HUES6 (cell line): ENCODE data around the gene COL4A1.
A peak's percentile ranks its signal among the peaks of the same experiment; 100 is the strongest.

ENCODE experiments used
- H3K27ac ChIP-seq: 2 replicates; pipeline ENCODE4 v1.7.0; 2013; ENCODE audit warnings: low read depth, mild to moderate bottlenecking, low read length, inconsistent platforms
- H3K27me3 ChIP-seq: 2 replicates; pipeline ENCODE4 v1.6.1; 2013; ENCODE audit warnings: low read length; ENCODE audit not compliant: control insufficient read depth, insufficient read depth
- H3K36me3 ChIP-seq: 2 replicates; pipeline ENCODE4 v1.6.1; 2013; ENCODE audit warnings: low read length; ENCODE audit not compliant: control insufficient read depth, insufficient read depth
- H3K4me1 ChIP-seq: 2 replicates; pipeline ENCODE4 v1.6.1; 2013; ENCODE audit warnings: low read length; ENCODE audit not compliant: control insufficient read depth, insufficient read depth
- H3K4me3 ChIP-seq: 2 replicates; pipeline ENCODE4 v1.5.1; 2013; ENCODE audit warnings: low read depth, low read length
- H3K9ac ChIP-seq: one replicate; pipeline ENCODE4 v1.6.1; 2013; ENCODE audit warnings: mild to moderate bottlenecking, low read length
- H3K9me3 ChIP-seq: 2 replicates; pipeline ENCODE4 v1.6.1; 2013; ENCODE audit warnings: low read depth, low read length; ENCODE audit not compliant: control insufficient read depth, insufficient read depth

The COL4A1 gene

DNA sequence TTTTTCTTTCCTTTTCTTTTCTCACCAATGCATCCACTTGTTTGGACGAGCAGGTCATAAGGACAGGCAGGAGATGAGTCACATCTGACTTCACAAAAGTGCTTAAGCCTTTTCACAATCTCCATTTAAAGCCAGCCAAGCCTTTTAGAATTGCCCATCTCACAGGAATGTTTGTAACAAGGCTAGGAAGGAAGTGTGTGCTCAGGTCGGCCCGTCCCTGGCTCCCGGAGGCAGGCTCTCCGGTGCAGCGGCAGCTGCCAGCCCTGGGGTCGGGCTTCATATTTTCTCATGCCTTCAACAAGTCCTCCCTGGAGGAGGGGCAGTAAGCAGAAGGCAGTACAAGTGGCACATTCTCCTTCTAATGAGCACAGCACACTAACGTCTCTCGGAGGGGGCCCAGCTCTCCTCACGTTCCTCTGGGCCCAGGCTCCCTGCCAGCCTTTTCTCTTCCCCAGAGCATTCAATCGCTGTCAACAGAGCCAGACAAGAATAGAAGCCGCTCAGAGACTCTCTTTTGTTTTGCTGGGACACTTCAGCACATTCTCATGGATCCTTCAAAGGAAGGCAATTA is 180.5 kb downstream of the COL4A1 start:
- H3K27me3 ChIP-seq: no peaks in the 10 kb centered on the region
- H3K4me1 ChIP-seq: peaks cover 42% of the 10 kb centered on the region
- H3K9me3 ChIP-seq: no peaks in the 10 kb centered on the region; the same call in 1 of the 2 replicates
- H3K36me3 ChIP-seq: no peaks in the 10 kb centered on the region
- peak overlapping the region; percentile 70; the same call in 1 of the 2 replicates for H3K27ac ChIP-seq
- H3K9ac ChIP-seq: peak overlapping the region; percentile 68
- H3K4me3 ChIP-seq: no peak overlapping the region

DNA sequence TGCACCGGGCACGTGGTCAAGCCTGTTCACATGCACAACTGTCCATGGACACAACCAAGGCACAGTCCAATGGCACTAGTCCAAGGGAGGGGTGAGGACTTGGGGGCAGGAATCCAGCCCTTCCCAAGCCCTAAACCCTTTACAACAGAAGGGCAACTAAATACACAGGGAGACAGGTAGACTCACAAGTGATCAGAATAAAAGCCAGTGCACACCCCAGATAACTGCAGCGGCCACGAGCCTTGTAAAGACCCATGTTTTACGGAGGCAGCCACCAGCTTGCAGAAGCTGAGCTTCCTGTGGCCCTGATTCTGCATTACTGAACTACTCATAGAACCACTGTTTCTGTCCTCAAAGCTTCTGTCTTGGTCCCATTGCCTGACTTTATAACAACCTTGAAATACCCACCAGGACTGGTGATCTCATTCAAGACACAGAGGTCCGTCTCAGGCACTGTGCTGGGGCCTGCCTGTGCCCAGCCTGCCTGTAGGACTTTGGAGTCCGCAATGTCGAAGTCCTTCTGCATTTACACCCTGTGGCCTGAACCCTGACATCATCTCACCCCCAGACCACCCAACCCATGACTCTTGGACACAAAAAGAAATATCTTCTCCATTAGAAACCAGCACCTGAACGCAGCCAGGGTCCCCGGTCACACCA is 181.2 kb downstream of the COL4A1 start:
- H3K36me3 ChIP-seq: no peaks in the 10 kb centered on the region
- H3K27ac ChIP-seq: peak overlapping the region; percentile 70; the same call in 1 of the 2 replicates
- peak overlapping the region; percentile 68 for H3K9ac ChIP-seq
- H3K27me3 ChIP-seq: no peaks in the 10 kb centered on the region
- peaks cover 40% of the 10 kb centered on the region for H3K4me1 ChIP-seq
- H3K9me3 ChIP-seq: no peaks in the 10 kb centered on the region; the same call in 1 of the 2 replicates
- no peak overlapping the region for H3K4me3 ChIP-seq

DNA sequence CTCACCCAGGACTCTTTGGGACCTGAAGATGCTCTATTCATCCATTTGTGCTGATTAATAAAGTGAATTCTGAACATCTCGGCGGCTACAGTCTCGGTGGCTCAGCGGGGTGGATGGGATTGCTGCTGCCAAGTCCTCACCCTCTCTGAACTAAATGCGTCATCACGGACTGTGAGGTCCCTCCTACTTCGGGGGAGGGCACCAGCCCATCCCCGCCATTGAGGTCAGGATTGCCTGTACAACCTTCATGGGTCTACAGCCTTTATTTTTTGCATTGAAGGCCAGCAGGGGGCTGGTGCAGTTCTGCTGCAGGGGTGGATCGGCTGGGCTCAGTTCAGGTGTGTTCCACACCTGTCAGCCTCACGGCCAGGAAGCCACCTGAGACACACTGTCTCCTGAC is 181.8 kb downstream of the COL4A1 start:
- no peaks in the 10 kb centered on the region for H3K36me3 ChIP-seq
- peaks cover 37% of the 10 kb centered on the region for H3K4me1 ChIP-seq
- no peak overlapping the region for H3K27ac ChIP-seq
- no peaks in the 10 kb centered on the region for H3K27me3 ChIP-seq
- no peak overlapping the region for H3K4me3 ChIP-seq
- H3K9ac ChIP-seq: no peak overlapping the region
- H3K9me3 ChIP-seq: no peaks in the 10 kb centered on the region; the same call in 1 of the 2 replicates

- H3K9ac ChIP-seq: no peak overlapping the region
- peaks cover 37% of the 10 kb centered on the region for H3K4me1 ChIP-seq
- H3K27me3 ChIP-seq: no peaks in the 10 kb centered on the region
- H3K27ac ChIP-seq: no peak overlapping the region
- H3K9me3 ChIP-seq: no peaks in the 10 kb centered on the region; the same call in 1 of the 2 replicates
- H3K36me3 ChIP-seq: no peaks in the 10 kb centered on the region
- H3K4me3 ChIP-seq: no peak overlapping the region
Observed at GRCh38 chr13:110124201-110124940, 182.6 kb downstream of the COL4A1 start.

GRCh38 chr13:110123041-110123809 is 183.7 kb downstream of the COL4A1 start:
- Histone ChIP-seq H3K27ac (no peak overlapping the region), H3K27me3 (no peaks in the 10 kb centered on the region), H3K9ac (no peak overlapping the region), H3K9me3 (no peaks in the 10 kb centered on the region; the same call in 1 of the 2 replicates), H3K4me3 (no peak overlapping the region), H3K4me1 (peaks cover 37% of the 10 kb centered on the region), H3K36me3 (no peaks in the 10 kb centered on the region)

- H3K4me1 ChIP-seq: peaks cover 29% of the 10 kb centered on the region
- H3K9ac ChIP-seq: no peak overlapping the region
- no peaks in the 10 kb centered on the region for H3K36me3 ChIP-seq
Observed at GRCh38 chr13:110121422-110122083, 185.4 kb downstream of the COL4A1 start.

GRCh38 chr13:110119935-110120905 is 186.7 kb downstream of the COL4A1 start:
- no peaks in the 10 kb centered on the region for H3K9me3 ChIP-seq
- H3K36me3 ChIP-seq: no peaks in the 10 kb centered on the region
- H3K9ac ChIP-seq: no peak overlapping the region
- H3K4me1 ChIP-seq: peaks cover 16% of the 10 kb centered on the region
- peaks cover 6% of the 10 kb centered on the region for H3K27me3 ChIP-seq
- H3K27ac ChIP-seq: no peak overlapping the region
- no peak overlapping the region for H3K4me3 ChIP-seq

More at GRCh38 chr13:110121422-110122083, 185.4 kb downstream of the COL4A1 start:
- H3K27me3 ChIP-seq: no peaks in the 10 kb centered on the region
- H3K9me3 ChIP-seq: no peaks in the 10 kb centered on the region
- H3K4me3 ChIP-seq: no peak overlapping the region
- no peak overlapping the region for H3K27ac ChIP-seq

DNA sequence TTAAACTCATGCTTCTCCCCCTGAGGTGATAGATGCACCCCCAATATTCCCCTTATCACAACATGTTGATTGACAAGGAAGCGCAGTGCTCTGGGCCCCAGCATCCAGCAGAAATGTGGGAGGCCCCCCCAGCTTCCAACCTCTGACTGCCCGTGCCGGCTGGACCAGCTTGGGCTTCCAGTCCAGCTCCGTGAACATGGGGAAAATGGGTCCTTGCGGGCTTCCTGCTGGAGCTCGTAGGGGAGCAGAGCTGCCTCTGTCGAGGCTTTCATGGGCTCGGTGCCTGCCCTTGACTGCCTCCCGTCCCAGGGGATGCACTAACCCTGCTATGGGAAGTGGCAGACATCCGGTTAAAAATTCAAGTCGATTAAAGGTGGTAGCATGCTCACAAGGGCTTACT is 188.9 kb downstream of the COL4A1 start:
- Histone ChIP-seq H3K4me1 (peaks cover 15% of the 10 kb centered on the region), H3K27ac (no peak overlapping the region), H3K4me3 (no peak overlapping the region), H3K9me3 (no peaks in the 10 kb centered on the region), H3K9ac (no peak overlapping the region), H3K36me3 (no peaks in the 10 kb centered on the region), H3K27me3 (peaks cover 15% of the 10 kb centered on the region)

GRCh38 chr13:110116072-110116487 is 190.9 kb downstream of the COL4A1 start:
- H3K36me3 ChIP-seq: no peaks in the 10 kb centered on the region
- no peak overlapping the region for H3K4me3 ChIP-seq
- H3K27me3 ChIP-seq: peaks cover 15% of the 10 kb centered on the region
- H3K9me3 ChIP-seq: no peaks in the 10 kb centered on the region
- H3K9ac ChIP-seq: no peak overlapping the region
- no peak overlapping the region for H3K27ac ChIP-seq
- peaks cover 8% of the 10 kb centered on the region; the same call in 1 of the 2 replicates for H3K4me1 ChIP-seq
